Measurements from ENCODE around the gene CUL4A. TPM values are rescaled to one million over a fixed set of nuclear protein-coding genes. Genes with fewer than 3 reads are reported as not detected.

The CUL4A gene
- total RNA-seq, 1 experiment from 2014 or later, result 91.0 TPM

GRCh38 chr13:113273321-113273720, 63.9 kb downstream of the CUL4A start:
- H2AFZ ChIP-seq, result no peak overlapping the region
- TF ChIP-seq CTCF (conservative IDR thresholded peaks at IDR 0.05), result no peak
- TF ChIP-seq EZH2 (IDR thresholded peaks at IDR 0.05; ENCODE audit: low read depth), result no peak
- no TSS peak for BruUV-seq (replicated peaks)
- no peaks in the 10 kb centered on the region for H3K9me2 ChIP-seq (ENCODE audit: insufficient read depth)
- no peaks in the 10 kb centered on the region for H3K4me1 ChIP-seq (replicated peaks; ENCODE audit: insufficient read depth)
- H3K4me2 ChIP-seq, result no peak overlapping the region
- no peak overlapping the region for H3K27ac ChIP-seq
- 0 out of 2 replicates have a peak, but pooled peaks cover 3% of the 10 kb centered on the region for H3F3A ChIP-seq (ENCODE audit: insufficient read depth, low read depth)
- H3K4me3 ChIP-seq, result no peak overlapping the region
- no peaks in the 10 kb centered on the region for H3K79me2 ChIP-seq (ENCODE audit: low read depth)
- H3K27me3 ChIP-seq (ENCODE audit: insufficient read depth, low read depth), result no peaks in the 10 kb centered on the region
- no peaks in the 10 kb centered on the region for H3K9me3 ChIP-seq (ENCODE audit: insufficient read depth, low read depth)
- POLR2A ChIA-PET (ENCODE audit: unreplicated experiment), result no interaction called here
- H4K20me1 ChIP-seq (ENCODE audit: insufficient read depth), result no peaks in the 10 kb centered on the region
- DNase-seq, result no peak
- CTCF ChIA-PET, result no interaction called here
- no peaks in the 10 kb centered on the region for H3K36me3 ChIP-seq (ENCODE audit: low read depth)
- intact Hi-C loops (cut with micrococcal nuclease; ENCODE audit: unreplicated experiment), result no loop called here

- no peaks in the 10 kb centered on the region for H3K36me3 ChIP-seq (ENCODE audit: low read depth)
- no peak for TF ChIP-seq EZH2 (IDR thresholded peaks at IDR 0.05; ENCODE audit: low read depth)
These were observed 64.6 kb downstream of the CUL4A start for GRCh38 chr13:113273851-113274590.

GRCh38 chr13:113274721-113275120, 65.3 kb downstream of the CUL4A start:
- POLR2A ChIA-PET (ENCODE audit: unreplicated experiment), result no interaction called here
- no peak for TF ChIP-seq EZH2 (IDR thresholded peaks at IDR 0.05; ENCODE audit: low read depth)
- no peak for TF ChIP-seq CTCF (conservative IDR thresholded peaks at IDR 0.05)

More at GRCh38 chr13:113273851-113274590, 64.6 kb downstream of the CUL4A start:
- no peak for DNase-seq
- no TSS peak for BruUV-seq (replicated peaks)
- Histone ChIP-seq H3K4me1 (replicated peaks; ENCODE audit: insufficient read depth) (no peaks in the 10 kb centered on the region), H3K79me2 (ENCODE audit: low read depth) (no peaks in the 10 kb centered on the region), H3K4me2 (no peak overlapping the region), H3K9me3 (ENCODE audit: insufficient read depth, low read depth) (no peaks in the 10 kb centered on the region), H3K27ac (no peak overlapping the region), H3K27me3 (ENCODE audit: insufficient read depth, low read depth) (no peaks in the 10 kb centered on the region), H2AFZ (no peak overlapping the region), H4K20me1 (ENCODE audit: insufficient read depth) (no peaks in the 10 kb centered on the region), H3K4me3 (no peak overlapping the region), H3K9me2 (ENCODE audit: insufficient read depth) (no peaks in the 10 kb centered on the region), H3F3A (ENCODE audit: insufficient read depth, low read depth) (0 out of 2 replicates have a peak, but pooled peaks cover 3% of the 10 kb centered on the region)
- intact Hi-C loops (cut with micrococcal nuclease; ENCODE audit: unreplicated experiment), result no loop called here
- CTCF ChIA-PET, result no interaction called here
- POLR2A ChIA-PET (ENCODE audit: unreplicated experiment), result interaction anchor here (0.6 kb wide), 1 partner anchor 125 kb away, joined by 4 read pairs; no protein-coding TSS in a partner anchor

More at GRCh38 chr13:113274721-113275120, 65.3 kb downstream of the CUL4A start:
- Histone ChIP-seq H3K4me3 (no peak overlapping the region), H3K9me3 (ENCODE audit: insufficient read depth, low read depth) (no peaks in the 10 kb centered on the region), H3K9me2 (ENCODE audit: insufficient read depth) (no peaks in the 10 kb centered on the region), H3K27ac (no peak overlapping the region), H3K36me3 (ENCODE audit: low read depth) (no peaks in the 10 kb centered on the region), H3K27me3 (ENCODE audit: insufficient read depth, low read depth) (no peaks in the 10 kb centered on the region), H4K20me1 (ENCODE audit: insufficient read depth) (no peaks in the 10 kb centered on the region), H3F3A (ENCODE audit: insufficient read depth, low read depth) (0 out of 2 replicates have a peak, but pooled peaks cover under 1% of the 10 kb centered on the region), H3K4me1 (replicated peaks; ENCODE audit: insufficient read depth) (no peaks in the 10 kb centered on the region), H3K79me2 (ENCODE audit: low read depth) (no peaks in the 10 kb centered on the region), H2AFZ (no peak overlapping the region), H3K4me2 (no peak overlapping the region)
- CTCF ChIA-PET, result no interaction called here
- no peak for DNase-seq
- no TSS peak for BruUV-seq (replicated peaks)
- intact Hi-C loops (cut with micrococcal nuclease; ENCODE audit: unreplicated experiment), result loop anchor here (1.0 kb wide), 1 partner anchor 120 kb away; no protein-coding TSS in a partner anchor
